ENCODE data around the gene PACS1.
"Not testable (repeated sequence)": the region's sequence is repeated elsewhere in the genome, so short reads cannot be mapped to it uniquely, and the experiment has no call there.

The PACS1 gene

GRCh38 chr11:66083767-66084166 is 13.7 kb downstream of the PACS1 start:
- H3K4me1 ChIP-seq = peaks cover 47% of the 10 kb centered on the region

GRCh38 chr11:66084821-66085475 is 14.9 kb downstream of the PACS1 start:
- Histone ChIP-seq H3K4me1 (peaks cover 47% of the 10 kb centered on the region), H3K36me3 (no peaks in the 10 kb centered on the region), H3K4me3 (ENCODE audit: low read depth, low read length) (no peak overlapping the region), H3K27me3 (no peaks in the 10 kb centered on the region), H3K9me3 (no peaks in the 10 kb centered on the region)
- DNase-seq = no peak
- no peak for TF ChIP-seq CTCF (IDR thresholded peaks at IDR 0.05; ENCODE audit: low read depth, low read length)

More at GRCh38 chr11:66083767-66084166, 13.7 kb downstream of the PACS1 start:
- Histone ChIP-seq H3K9me3 (no peaks in the 10 kb centered on the region), H3K27me3 (no peaks in the 10 kb centered on the region), H3K36me3 (no peaks in the 10 kb centered on the region; the same call in 1 of the 2 replicates), H3K4me3 (ENCODE audit: low read depth, low read length) (peak overlapping the region; percentile 4; the same call in 1 of the 2 replicates)
- no peak for DNase-seq
- no peak for TF ChIP-seq CTCF (IDR thresholded peaks at IDR 0.05; ENCODE audit: low read depth, low read length)

- TF ChIP-seq CTCF (IDR thresholded peaks at IDR 0.05; ENCODE audit: low read depth, low read length) = no peak
- Histone ChIP-seq H3K4me1 (peaks cover 28% of the 10 kb centered on the region), H3K4me3 (ENCODE audit: low read depth, low read length) (no peak overlapping the region)
These were observed 17.3 kb downstream of the PACS1 start for GRCh38 chr11:66087148-66087908.

GRCh38 chr11:66089067-66089466 is 19.0 kb downstream of the PACS1 start:
- Histone ChIP-seq H3K27me3 (no peaks in the 10 kb centered on the region), H3K4me3 (ENCODE audit: low read depth, low read length) (no peak overlapping the region), H3K9me3 (no peaks in the 10 kb centered on the region), H3K4me1 (peaks cover 17% of the 10 kb centered on the region), H3K36me3 (no peaks in the 10 kb centered on the region)
- no peak for TF ChIP-seq CTCF (IDR thresholded peaks at IDR 0.05; ENCODE audit: low read depth, low read length)
- no peak for DNase-seq

More at GRCh38 chr11:66087148-66087908, 17.3 kb downstream of the PACS1 start:
- Histone ChIP-seq H3K27me3 (no peaks in the 10 kb centered on the region), H3K9me3 (no peaks in the 10 kb centered on the region), H3K36me3 (no peaks in the 10 kb centered on the region)
- DNase-seq = no peak

GRCh38 chr11:66090288-66090687 is 20.2 kb downstream of the PACS1 start:
- no peaks in the 10 kb centered on the region for H3K27me3 ChIP-seq
- TF ChIP-seq CTCF (IDR thresholded peaks at IDR 0.05; ENCODE audit: low read depth, low read length) = no peak
- no peak overlapping the region for H3K4me3 ChIP-seq (ENCODE audit: low read depth, low read length)
- peaks cover 5% of the 10 kb centered on the region for H3K4me1 ChIP-seq
- no peaks in the 10 kb centered on the region for H3K9me3 ChIP-seq
- H3K36me3 ChIP-seq = no peaks in the 10 kb centered on the region
- no peak for DNase-seq

- not testable (repeated sequence) for H3K4me1 ChIP-seq; DNase-seq; H3K36me3 ChIP-seq; H3K27me3 ChIP-seq; H3K9me3 ChIP-seq; H3K4me3 ChIP-seq (ENCODE audit: low read depth, low read length)
These were observed 22.1 kb downstream of the PACS1 start for GRCh38 chr11:66092125-66092524.

GRCh38 chr11:66099746-66100145 is 29.7 kb downstream of the PACS1 start:
- not testable (repeated sequence) for H3K9me3 ChIP-seq; H3K4me3 ChIP-seq (ENCODE audit: low read depth, low read length); H3K27me3 ChIP-seq; DNase-seq; H3K36me3 ChIP-seq
- H3K4me1 ChIP-seq = peaks cover 12% of the 10 kb centered on the region
